Fibroblast of mammary gland (primary cell): ENCODE results near the gene ST6GALNAC2.
"Not testable (repeated sequence)": the region's sequence is repeated elsewhere in the genome, so short reads cannot be mapped to it uniquely, and the experiment has no call there.

Experiments used
- DNase-seq: peaks from one replicate; pipeline ENCODE4 v3.0.0-alpha.2; 2010; ENCODE audit warnings: low read depth
- H3K4me3 ChIP-seq: 2 replicates; pipeline ENCODE4 v1.5.1; 2011; ENCODE audit warnings: low read depth, mild to moderate bottlenecking, low read length, moderate library complexity; ENCODE audit not compliant: control insufficient read depth
- CTCF ChIP-seq: conservative IDR thresholded peaks from 2 replicates; pipeline ENCODE4 v1.5.1; 2011; ENCODE audit warnings: low read depth, low read length, inconsistent platforms; ENCODE audit not compliant: control insufficient read depth, insufficient read depth

Gene ST6GALNAC2

DNA sequence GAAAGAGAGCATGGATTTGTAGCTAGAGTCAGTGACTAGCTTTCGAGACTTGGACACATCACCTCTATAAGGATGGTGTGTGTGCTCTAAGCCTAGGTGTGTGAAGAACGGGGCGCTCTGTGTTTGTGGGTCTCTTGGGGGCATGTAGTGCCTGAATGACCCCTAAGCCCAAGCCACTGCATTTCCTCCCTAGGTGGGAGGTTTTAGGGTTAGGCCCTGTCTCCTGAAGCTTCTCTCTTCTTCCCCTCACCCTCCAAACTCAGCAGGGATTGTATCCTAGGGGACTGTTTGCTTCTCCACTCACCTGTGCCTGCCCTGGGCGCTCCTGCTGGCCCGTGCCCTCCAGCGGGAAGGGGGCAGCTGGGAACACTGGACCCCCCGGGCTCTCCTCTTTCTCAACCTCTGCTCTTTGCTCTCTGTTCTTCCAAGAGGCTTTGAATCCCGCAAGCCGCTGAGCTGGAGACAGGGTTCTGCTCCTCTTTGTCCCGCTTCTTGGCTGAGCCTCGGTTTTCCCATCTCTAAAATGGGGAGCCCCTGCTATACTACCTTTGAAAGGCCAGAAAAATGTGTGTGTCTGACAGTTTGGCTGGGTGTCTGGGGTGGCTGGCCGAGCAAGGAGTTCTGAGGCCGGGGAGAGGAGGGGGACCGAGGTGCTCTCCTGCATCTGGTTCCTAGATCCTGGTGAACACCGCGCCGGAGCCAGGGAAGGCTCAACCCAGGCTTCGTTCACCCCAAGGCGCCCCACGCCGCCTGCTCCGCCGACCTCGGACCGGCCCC, 49.0 kb downstream of the ST6GALNAC2 start:
- peak overlapping the region; percentile 42 for H3K4me3 ChIP-seq
- TF ChIP-seq CTCF: no peak
- DNase-seq: no peak

DNA sequence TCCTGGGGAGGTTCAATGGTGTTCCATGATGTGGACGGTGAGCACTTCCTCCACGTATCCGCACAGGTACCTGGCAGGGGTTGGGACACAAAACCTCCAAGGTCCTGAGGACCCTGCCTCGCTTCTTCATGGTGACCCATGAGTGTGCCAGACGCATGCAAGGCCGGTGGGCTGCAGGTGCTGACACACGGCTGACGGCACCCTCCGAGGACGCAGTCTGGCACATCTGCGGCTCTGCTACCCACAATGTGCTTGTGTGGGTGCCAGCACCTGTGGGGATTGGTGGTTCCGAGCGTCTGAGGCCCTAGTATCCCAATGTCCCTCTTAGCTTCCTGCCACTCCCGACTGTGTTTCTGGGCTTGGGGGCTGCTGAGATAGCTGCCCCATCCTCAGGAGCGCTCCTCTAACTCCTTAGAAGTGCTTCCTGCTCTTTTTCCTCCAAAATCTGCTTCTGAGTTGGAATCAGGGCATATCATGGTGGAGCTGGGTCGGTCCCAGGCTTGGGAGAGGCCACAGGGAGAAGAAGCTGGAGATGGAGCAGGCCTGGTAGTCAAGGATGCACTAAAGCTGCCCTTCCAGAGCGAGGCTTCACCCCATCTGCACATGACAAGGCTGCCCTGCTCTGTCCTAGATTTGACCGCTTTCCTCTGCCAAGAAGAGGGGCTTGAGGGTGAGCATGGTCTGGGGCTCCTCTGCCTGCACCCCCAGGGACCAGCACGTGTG, 49.7 kb downstream of the ST6GALNAC2 start:
- H3K4me3 ChIP-seq: no peak overlapping the region
- DNase-seq: no peak
- no peak for TF ChIP-seq CTCF

- no peak for DNase-seq
- TF ChIP-seq CTCF: no peak
- H3K4me3 ChIP-seq: no peak overlapping the region
Observed at GRCh38 chr17:76534831-76535732, 50.6 kb downstream of the ST6GALNAC2 start.

DNA sequence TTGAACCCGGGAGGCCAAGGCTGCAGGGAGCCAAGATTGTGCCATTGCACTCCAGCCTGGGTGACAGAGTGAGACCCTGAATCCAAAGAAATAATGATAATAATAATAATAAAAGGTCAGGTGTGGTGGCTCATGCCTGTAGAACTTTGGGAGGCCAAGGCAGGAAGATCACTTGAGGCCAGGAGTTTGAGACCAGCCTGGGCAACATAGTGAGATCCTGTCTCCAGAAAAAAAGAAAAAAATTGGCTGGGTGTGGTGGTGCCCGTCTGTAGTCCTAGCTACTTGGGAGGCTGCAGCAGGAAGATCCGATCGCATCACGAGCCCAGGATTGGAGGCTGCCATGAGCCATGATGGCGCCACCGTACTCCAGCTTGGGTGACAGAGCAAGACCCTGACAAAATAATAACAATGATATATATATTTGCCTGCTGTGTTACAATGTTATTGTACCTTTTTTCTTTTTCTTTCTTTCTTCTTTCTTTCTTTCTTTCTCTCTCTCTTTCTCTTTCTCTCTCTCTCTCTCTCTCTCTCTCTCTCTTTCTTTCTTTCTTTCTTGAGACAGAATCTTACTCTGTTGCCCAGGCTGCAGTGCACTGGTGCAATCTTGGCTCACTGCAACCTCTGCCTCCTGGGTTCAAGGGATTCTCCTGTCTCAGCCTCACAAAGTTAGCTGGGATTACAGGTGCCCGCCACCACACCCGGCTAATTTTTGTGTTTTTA, 51.9 kb downstream of the ST6GALNAC2 start:
- not testable (repeated sequence) for H3K4me3 ChIP-seq, DNase-seq

GRCh38 chr17:76532072-76532651, 53.5 kb downstream of the ST6GALNAC2 start:
- no peak overlapping the region for H3K4me3 ChIP-seq
- peak; percentile 35 for DNase-seq
- TF ChIP-seq CTCF: no peak

DNA sequence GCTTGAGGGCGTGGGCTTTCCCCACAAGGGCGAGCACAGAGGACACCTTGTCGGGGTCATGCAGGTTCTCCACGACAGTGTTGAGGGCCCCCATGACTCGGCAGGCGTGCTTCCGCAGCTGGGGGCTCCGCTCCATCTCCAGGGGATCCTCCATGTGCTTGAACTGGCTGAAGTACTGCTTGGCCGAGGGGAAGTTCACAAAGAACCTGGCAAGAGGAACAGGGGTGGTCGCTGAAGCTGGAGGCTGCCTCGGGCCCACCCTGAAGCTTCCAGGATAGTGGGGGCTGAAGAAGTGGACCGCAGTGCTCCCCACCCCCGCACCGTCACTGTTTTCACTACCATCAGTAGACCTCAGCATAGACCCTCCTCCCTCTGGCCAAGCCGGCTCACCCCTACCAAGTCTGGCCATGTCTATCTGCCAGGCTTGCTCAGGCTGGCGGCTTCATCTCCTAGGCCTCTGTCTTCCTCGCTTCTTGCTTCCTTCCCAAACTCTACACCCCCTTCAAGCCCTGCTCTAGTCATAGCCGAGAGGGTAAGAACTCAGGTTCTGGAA, 54.1 kb downstream of the ST6GALNAC2 start:
- no peak for DNase-seq
- H3K4me3 ChIP-seq: no peak overlapping the region
- no peak for TF ChIP-seq CTCF
